Astrocyte (in vitro differentiated cells and primary cell): ENCODE data around the gene DENR.

ENCODE experiments used
- CTCF ChIP-seq: IDR thresholded peaks from 2 replicates; pipeline ENCODE4 v1.5.1; 2011; ENCODE audit warnings: low read depth, mild to moderate bottlenecking, inconsistent platforms, low read length, moderate library complexity; ENCODE audit not compliant: insufficient read depth
- EZH2 ChIP-seq: IDR thresholded peaks from 2 replicates; pipeline ENCODE4 v1.6.1; 2012; ENCODE audit warnings: mild to moderate bottlenecking, low read length, inconsistent platforms; ENCODE audit not compliant: insufficient read depth

GRCh38 chr12:122807651-122808050 is 55.0 kb downstream of the DENR start:
- TF ChIP-seq CTCF (no peak), EZH2 (no peak)
